Left forelimb (tissue), 1 donor: ENCODE measurements around the gene CRYAB.
"Not testable (repeated sequence)": the region's sequence is repeated elsewhere in the genome, so short reads cannot be mapped to it uniquely, and the experiment has no call there.

Source experiments
- DNase-seq: peaks from one replicate; pipeline ENCODE4 v3.0.0-alpha.2; 2018; ENCODE audit warnings: low spot score

CRYAB gene

GRCh38 chr11:111933872-111934271 is 22.3 kb upstream of the CRYAB start:
- DNase-seq: no peak

GRCh38 chr11:111933176-111933575 is 21.6 kb upstream of the CRYAB start:
- not testable (repeated sequence) for DNase-seq

DNA sequence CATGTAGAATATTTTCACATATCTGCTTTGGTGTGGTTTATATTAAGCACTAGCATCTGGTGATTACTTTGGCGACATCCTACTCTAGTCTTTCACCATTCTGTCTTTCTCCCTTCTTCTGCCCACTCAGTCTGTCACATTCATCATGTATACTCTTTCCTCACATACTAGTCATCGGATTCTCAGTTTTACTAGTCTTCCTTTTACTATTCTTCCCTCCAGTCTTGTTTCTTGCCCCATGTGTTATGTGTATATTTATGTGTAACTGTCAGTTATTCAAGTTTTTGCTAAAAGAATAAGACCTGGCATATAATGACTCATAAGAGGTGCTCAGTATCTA is 21.0 kb upstream of the CRYAB start:
- no peak for DNase-seq

- DNase-seq: no peak
Observed at GRCh38 chr11:111930472-111930871, 18.9 kb upstream of the CRYAB start.

DNA sequence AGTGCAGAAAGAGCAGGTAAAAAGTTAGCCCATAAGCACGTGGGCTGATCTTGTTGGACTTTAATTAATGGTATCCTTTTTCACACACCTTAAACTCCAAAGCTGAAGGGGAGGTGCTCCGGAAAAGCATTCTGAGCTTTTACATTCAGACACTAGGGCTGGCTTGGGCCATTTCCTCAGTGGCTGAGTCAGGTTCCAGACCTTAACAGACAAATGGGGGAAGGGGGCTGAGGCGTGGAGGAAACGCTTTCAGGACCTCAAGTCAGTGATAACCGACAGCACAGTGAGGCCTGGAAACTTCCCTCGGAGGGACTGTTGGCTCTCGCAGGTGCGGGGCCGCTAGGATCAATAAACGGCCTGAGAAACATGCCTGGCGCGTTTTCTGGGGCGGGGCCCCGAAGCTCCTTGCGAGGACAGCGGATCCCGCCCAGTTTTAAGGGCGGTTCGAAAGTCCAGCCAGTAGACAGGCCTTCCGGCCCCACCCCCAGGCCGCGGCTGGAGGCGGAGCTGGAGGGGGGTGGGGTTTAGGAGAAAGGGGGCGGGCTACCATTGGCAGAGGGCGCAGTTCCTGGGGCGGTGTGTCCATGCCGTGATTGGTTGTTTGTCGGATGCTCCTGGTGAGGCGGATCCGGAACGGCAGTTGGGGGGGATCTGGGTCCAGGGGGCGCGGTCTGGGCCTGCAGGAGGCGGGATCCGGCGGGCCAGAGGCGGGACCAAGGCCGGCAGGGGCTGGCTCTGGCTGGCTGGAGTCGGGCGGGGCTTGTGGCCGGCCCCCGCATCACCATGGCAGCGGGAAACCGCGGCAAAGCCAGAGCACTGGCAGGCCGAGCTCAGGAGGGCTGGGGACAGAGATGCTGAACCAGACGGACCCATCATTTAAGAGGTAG is 15.2 kb upstream of the CRYAB start:
- DNase-seq: peak; percentile 98

- no peak for DNase-seq
Observed at GRCh38 chr11:111925953-111926352, 14.4 kb upstream of the CRYAB start.

DNA sequence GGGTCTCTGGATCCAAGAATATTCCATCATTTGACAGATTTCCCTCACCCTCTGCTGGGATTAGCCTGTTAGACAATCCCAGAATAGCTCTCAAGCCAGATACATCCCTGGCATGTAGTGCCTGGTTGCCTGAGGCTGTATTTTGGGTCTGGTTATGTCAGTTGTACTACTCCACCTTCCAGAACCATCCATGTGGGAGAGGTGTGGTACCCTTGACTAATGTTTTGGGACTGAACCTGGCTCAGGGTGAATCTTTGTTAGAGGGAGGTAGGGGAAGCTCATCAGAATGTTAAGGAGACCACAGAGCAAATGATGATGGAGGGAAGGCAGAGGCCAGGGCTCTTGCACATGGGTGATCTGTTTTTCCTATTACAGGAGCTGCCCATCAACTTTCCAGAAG is 12.4 kb upstream of the CRYAB start:
- DNase-seq: no peak

- no peak for DNase-seq
Observed at GRCh38 chr11:111923351-111923788, 11.8 kb upstream of the CRYAB start.

DNA sequence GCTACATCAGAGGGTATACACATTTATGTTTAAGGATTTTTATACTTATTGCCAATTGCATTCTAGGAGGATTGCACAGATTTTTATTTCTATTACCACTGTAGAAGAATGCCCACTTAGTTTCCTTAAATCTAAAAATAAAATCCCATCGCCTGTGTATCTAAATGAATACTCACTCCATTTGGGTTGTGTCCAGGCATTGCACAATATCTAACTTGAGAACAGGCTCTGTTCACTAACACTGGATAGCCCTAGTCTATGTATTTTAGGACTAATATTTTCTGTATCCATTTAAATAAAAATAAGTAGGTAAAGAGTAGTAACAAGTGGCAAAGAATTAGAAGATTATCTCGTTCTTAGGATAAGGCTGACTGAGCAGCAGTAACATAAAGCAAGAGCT is 11.2 kb upstream of the CRYAB start:
- no peak for DNase-seq

- DNase-seq: no peak
Observed at GRCh38 chr11:111921541-111922230, 10.1 kb upstream of the CRYAB start.

DNA sequence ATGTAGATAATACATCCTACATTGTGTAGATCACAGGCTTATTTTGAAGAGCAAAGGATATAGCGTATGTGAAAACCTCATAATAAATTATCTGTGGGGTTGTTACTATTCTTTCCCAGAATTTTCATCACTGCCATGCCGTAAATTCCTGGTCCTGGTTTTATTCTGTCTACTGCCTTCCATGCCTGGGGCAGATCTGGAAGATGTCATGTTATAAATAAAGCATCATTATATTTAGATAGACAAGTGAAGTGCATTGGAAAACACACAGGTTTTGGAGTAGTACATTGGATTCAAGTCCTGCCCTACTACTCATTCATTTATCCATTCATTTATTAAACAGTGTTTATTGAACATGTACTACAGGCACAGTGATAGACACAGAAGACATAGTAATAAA is 9.3 kb upstream of the CRYAB start:
- no peak for DNase-seq

GRCh38 chr11:111918390-111919256 is 7.1 kb upstream of the CRYAB start, which contains the start of gene C11orf52:
C11orf52 (plus strand) TSS chr11:111918913; CDS start chr11:111918973, 60 bp downstream.
- DNase-seq: peak; percentile 72

- DNase-seq: no peak
Observed at GRCh38 chr11:111917788-111918187, 6.2 kb upstream of the CRYAB start.

- no peak for DNase-seq
Observed at GRCh38 chr11:111917312-111917711, 5.7 kb upstream of the CRYAB start.

DNA sequence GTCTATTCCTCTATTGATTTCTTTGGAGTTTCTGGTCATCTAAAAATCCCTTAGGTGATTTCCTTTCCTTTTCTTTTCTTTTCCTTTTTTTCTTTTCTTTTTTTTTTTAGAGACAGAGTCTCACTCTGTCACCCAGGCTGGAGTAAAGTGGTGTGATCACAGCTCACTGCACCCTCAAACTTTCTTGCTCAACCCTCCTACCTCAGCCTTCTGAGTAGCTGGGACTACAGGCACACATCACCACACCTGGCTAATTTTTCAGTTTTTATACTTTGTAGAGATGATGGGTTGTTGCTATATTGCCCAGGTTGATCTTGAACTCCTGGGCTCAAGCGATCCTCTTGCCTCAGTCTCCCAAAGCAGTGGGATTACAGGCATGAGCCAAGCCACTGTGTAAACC is 5.2 kb upstream of the CRYAB start:
- no peak for DNase-seq

DNA sequence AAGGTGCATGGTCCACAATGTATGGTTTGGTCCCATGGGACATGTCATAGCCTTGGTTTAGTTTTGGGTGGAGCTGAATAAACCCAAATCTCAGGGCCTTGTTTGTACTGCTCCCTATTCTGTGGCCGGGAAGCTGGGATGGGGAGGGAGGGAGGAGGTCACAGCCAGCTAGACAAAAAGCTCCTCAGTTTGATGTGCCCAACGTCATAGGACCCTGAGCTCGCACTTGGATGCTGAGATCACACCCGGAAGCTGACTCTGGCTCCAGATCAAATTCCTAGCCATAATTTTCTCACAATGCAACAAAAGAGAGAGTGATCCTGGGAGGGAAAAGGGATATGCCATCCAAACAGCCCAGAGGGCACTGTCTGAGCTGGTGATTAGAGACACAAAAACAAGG is 2.4 kb upstream of the CRYAB start:
- DNase-seq: no peak

DNA sequence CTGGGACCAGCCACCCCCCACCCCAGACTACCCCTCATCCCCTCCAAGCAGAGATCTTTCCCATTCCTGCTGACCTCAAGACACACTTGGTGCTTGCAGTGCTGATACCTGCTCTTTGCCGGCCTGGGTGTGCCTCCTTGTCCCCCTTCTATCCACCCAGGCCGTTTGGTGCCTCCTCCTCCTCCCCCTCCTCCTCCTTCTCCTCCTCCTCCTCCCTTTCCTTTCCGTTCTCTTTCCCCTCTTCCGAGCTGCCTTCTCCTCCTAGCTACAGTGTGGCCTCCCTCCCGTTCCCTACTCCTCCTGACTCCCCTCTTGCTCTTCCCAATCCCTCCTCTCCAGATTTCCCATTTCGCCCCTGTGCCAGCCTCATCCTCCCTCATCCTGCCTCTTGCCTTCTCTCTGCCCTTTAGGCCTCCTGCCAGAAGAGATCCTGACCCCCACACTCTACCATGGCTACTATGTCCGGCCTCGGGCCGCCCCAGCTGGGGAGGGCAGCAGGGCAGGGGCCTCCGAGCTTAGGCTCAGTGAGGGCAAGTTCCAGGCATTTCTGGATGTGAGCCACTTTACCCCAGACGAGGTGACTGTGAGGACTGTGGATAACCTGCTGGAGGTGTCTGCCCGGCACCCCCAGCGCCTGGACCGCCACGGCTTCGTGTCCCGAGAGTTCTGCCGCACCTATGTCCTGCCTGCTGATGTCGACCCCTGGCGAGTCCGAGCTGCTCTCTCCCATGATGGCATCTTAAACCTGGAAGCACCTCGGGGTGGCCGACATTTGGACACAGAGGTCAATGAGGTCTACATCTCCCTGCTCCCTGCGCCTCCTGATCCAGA is 1.7 kb upstream of the CRYAB start:
- no peak for DNase-seq

GRCh38 chr11:111912535-111912934 is 965 bp upstream of the CRYAB start, which contains the start of gene HSPB2:
HSPB2 (plus strand) TSS chr11:111912734; CDS start chr11:111912830, 96 bp downstream.
- DNase-seq: peak; percentile 76

DNA sequence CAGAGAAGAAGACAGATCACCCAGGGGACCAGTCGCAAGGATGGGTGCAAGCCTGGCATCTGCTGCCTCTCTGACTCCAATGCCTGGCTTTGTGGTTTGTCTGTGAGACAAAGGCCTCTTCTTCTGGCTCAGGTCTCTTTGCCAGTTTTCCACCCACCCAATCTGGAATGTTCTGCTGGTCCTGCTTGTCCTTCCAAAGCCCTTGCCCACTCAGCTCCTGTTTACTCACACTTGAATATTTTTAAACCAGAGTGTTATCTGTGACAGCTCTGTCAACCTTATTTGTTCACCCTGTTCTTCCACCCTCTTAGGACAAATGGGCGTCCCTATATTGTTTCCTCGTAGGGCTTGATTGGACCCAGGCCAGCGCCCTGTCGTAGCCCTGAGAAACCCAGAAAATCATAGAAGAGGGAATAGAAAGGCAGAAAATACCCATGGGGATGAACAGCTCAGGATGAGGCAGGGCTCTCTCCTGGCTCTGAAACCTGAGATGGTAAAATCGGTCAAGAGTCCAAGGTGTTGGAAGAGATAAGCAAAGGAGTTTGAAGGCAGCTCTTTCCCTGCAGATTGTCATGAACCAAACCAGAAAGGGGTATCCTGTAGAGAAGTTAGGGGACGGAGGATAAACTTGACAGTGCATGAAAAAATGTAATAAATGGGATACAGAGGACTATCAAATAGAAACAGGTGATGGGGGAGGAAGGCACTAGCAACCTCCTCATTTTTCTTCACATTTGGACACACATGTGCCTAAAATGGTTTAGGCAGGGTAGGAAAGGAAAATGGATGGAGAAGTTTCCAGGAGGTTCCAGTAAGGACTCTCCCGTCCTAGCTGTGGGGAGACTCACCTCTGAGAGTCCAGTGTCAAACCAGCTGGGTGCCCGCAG is 651 bp downstream of the CRYAB start:
- DNase-seq: no peak

DNA sequence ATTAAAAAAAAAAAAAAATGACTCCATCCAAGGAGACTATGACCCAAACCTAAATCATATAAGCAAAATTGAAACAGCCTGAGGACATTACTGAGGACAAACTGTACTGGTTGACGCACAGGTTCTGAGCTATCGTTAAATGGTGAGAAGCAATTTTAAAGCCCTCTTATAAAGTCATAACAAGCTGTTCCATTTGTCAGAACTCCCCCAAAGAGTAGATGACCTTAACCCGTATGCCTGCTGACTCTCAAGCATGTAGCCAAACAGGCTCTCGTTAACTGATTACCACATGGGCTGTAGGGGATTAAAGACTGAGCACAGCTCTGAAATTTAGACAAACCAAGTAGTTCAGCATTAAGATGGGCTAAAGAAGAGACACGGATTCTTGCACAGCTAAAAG is 2.2 kb downstream of the CRYAB start:
- no peak for DNase-seq
